HEK293 (cell line): Measurements from ENCODE around the gene POLR3A.

Source experiments
- CTCF ChIA-PET: fragments of 350-600 bp; formaldehyde crosslinking; extraction: SDS; loops from one replicate; lab custom pipeline; 2021; ENCODE audit warnings: antibody characterized with exemption; lab: Yijun Ruan, JAX
- POLR2A ChIA-PET: fragments of 300-600 bp; formaldehyde crosslinking; extraction: SDS; loops from one replicate; lab custom pipeline; 2020; ENCODE audit warnings: antibody characterized with exemption, inconsistent platforms; lab: Yijun Ruan, JAX
- H3K27ac ChIP-seq: fragments of 200-500 bp; sonication (Bioruptor generic); 2 replicates; pipeline ENCODE4 v1.5.1; 2014; ENCODE audit warnings: low read depth, low read length, control low read depth, inconsistent platforms; ENCODE audit errors: extremely low read depth
- H3K36me3 ChIP-seq, 2 experiments: fragments of 200-500 bp in 1 of 2; sonication (Bioruptor generic) in 1 of 2; 1 replicate in 1 of 2; 2 replicates in 1 of 2; pipeline ENCODE4 v1.5.1; 2014 to 2017; ENCODE audit warnings: inconsistent platforms in 2 of 2, low read length in 2 of 2; ENCODE audit not compliant: control insufficient read depth in 2 of 2, insufficient read depth in 1 of 2
- H3K4me1 ChIP-seq: fragments of 200-500 bp; sonication (Bioruptor generic); 2 replicates; pipeline ENCODE4 v1.5.1; 2014; ENCODE audit warnings: mild to moderate bottlenecking, low read length, inconsistent platforms; ENCODE audit not compliant: control insufficient read depth, insufficient read depth
- H3K4me3 ChIP-seq: 2 replicates; pipeline ENCODE4 v1.5.1; 2011; ENCODE audit warnings: low read depth, mild to moderate bottlenecking, control low read depth, low read length, moderate library complexity
- H3K9me3 ChIP-seq: fragments of 200-500 bp; sonication (Bioruptor generic); 2 replicates; pipeline ENCODE4 v1.5.1; 2014; ENCODE audit warnings: low read depth, low read length, inconsistent platforms; ENCODE audit not compliant: control insufficient read depth, insufficient read depth
- GLI4 ChIP-seq: fragments of 450-650 bp; formaldehyde crosslinking; IDR thresholded peaks from 2 replicates; pipeline ENCODE4 v1.5.1; 2016; ENCODE audit warnings: missing biosample characterization, missing genetic modification characterization
- KLF10 ChIP-seq: fragments of 450-650 bp; IDR thresholded peaks from 2 replicates; pipeline ENCODE4 v1.5.1; 2018; ENCODE audit warnings: missing biosample characterization, mild to moderate bottlenecking, missing genetic modification characterization
- KLF9 ChIP-seq: fragments of 450-650 bp; formaldehyde crosslinking; IDR thresholded peaks from 2 replicates; pipeline ENCODE4 v1.5.1; 2016; ENCODE audit warnings: missing biosample characterization, missing genetic modification characterization, low read depth
- TCF7L2 ChIP-seq: IDR thresholded peaks from 2 replicates; pipeline ENCODE4 v1.6.1; 2011; ENCODE audit warnings: low read depth, mild to moderate bottlenecking, inconsistent platforms, low read length, moderate library complexity, borderline replicate concordance
- ZNF138 ChIP-seq: fragments of 450-650 bp; formaldehyde crosslinking; IDR thresholded peaks from 2 replicates; pipeline ENCODE4 v1.5.1; 2016; ENCODE audit warnings: missing biosample characterization, missing genetic modification characterization, borderline replicate concordance
- ZNF214 ChIP-seq: fragments of 450-650 bp; formaldehyde crosslinking; IDR thresholded peaks from 2 replicates; pipeline ENCODE4 v1.5.1; 2017; ENCODE audit warnings: missing biosample characterization, mild to moderate bottlenecking, missing genetic modification characterization, borderline replicate concordance
- ZNF266 ChIP-seq: fragments of 450-650 bp; formaldehyde crosslinking; IDR thresholded peaks from 2 replicates; pipeline ENCODE4 v1.5.1; 2016; ENCODE audit warnings: missing biosample characterization, missing genetic modification characterization, low read depth
- ZNF274 ChIP-seq, 2 experiments: fragments of 200-500 bp in 1 of 2; fragments of 450-650 bp in 1 of 2; sonication (Bioruptor generic) in 1 of 2; formaldehyde crosslinking in 1 of 2; IDR thresholded peaks; 2 replicates each; pipeline versions ENCODE4 v1.5.1 to v1.6.1; 2014 to 2016; ENCODE audit warnings: borderline replicate concordance in 1 of 2, inconsistent platforms in 1 of 2, low read length in 1 of 2, missing biosample characterization in 1 of 2, missing genetic modification characterization in 1 of 2
- ZNF398 ChIP-seq: fragments of 450-650 bp; formaldehyde crosslinking; IDR thresholded peaks from 2 replicates; pipeline ENCODE4 v1.5.1; 2017; ENCODE audit warnings: missing biosample characterization, missing genetic modification characterization
- ZNF433 ChIP-seq: fragments of 450-650 bp; formaldehyde crosslinking; IDR thresholded peaks from 2 replicates; pipeline ENCODE4 v1.5.1; 2016; ENCODE audit warnings: missing biosample characterization, missing genetic modification characterization, low read depth
- ZNF610 ChIP-seq: fragments of 450-650 bp; formaldehyde crosslinking; IDR thresholded peaks from 2 replicates; pipeline ENCODE4 v1.5.1; 2016; ENCODE audit warnings: missing biosample characterization, missing genetic modification characterization, borderline replicate concordance
- ZNF654 ChIP-seq: fragments of 450-650 bp; formaldehyde crosslinking; IDR thresholded peaks from 2 replicates; pipeline ENCODE4 v1.5.1; 2016; ENCODE audit warnings: low read depth, missing biosample characterization, missing genetic modification characterization
- ZNF747 ChIP-seq: fragments of 450-650 bp; formaldehyde crosslinking; IDR thresholded peaks from 2 replicates; pipeline ENCODE4 v1.5.1; 2016; ENCODE audit warnings: missing biosample characterization, missing genetic modification characterization
- ZNF777 ChIP-seq: fragments of 450-650 bp; formaldehyde crosslinking; IDR thresholded peaks from 2 replicates; pipeline ENCODE4 v1.5.1; 2017; ENCODE audit warnings: missing biosample characterization, missing genetic modification characterization, borderline replicate concordance

Gene POLR3A

GRCh38 chr10:77965294-77965693, 64.0 kb downstream of the POLR3A start:
- ChIA-PET CTCF (interaction anchor here (2.4 kb wide), 1 partner anchor 9 kb away, joined by 13 read pairs; no protein-coding TSS in a partner anchor), POLR2A (no interaction called here)
- Histone ChIP-seq H3K9me3 (no peaks in the 10 kb centered on the region), H3K4me3 (no peak overlapping the region), H3K27ac (no peak overlapping the region), H3K4me1 (no peaks in the 10 kb centered on the region), H3K36me3 (no peaks in the 10 kb centered on the region)
- TF ChIP-seq GLI4 (no peak), KLF9 (tag by site-specific recombination) (no peak), ZNF777 (tag by site-specific recombination) (no peak), ZNF274 (IDR thresholded peaks at IDR 0.05; ENCODE audit: low read length) (no peak), ZNF274 (tag by site-specific recombination; IDR thresholded peaks at IDR 0.05; ENCODE audit: borderline replicate concordance) (no peak), ZNF398 (tag by site-specific recombination) (no peak)

- no peaks in the 10 kb centered on the region for H3K36me3 ChIP-seq
- ChIA-PET CTCF (interaction anchor here (2.4 kb wide), 1 partner anchor 10 kb away, joined by 13 read pairs; no protein-coding TSS in a partner anchor), POLR2A (no interaction called here)
- H3K9me3 ChIP-seq = no peaks in the 10 kb centered on the region
- H3K4me1 ChIP-seq = no peaks in the 10 kb centered on the region
- no peak overlapping the region for H3K4me3 ChIP-seq
- TF ChIP-seq KLF10 (tag by site-specific recombination) (no peak), ZNF214 (tag by site-specific recombination) (no peak), TCF7L2 (no peak)
- no peak overlapping the region for H3K27ac ChIP-seq
Measured at GRCh38 chr10:77964811-77965210, 64.5 kb downstream of the POLR3A start.

GRCh38 chr10:77963901-77964300, 65.4 kb downstream of the POLR3A start:
- H3K4me1 ChIP-seq = no peaks in the 10 kb centered on the region
- POLR2A ChIA-PET = no interaction called here
- no peak overlapping the region for H3K27ac ChIP-seq
- CTCF ChIA-PET = interaction anchor here (2.4 kb wide), 1 partner anchor 11 kb away, joined by 13 read pairs; no protein-coding TSS in a partner anchor
- no peaks in the 10 kb centered on the region for H3K36me3 ChIP-seq
- H3K4me3 ChIP-seq = no peak overlapping the region
- no peaks in the 10 kb centered on the region for H3K9me3 ChIP-seq
- peak; percentile 96 for TF ChIP-seq ZNF610 (tag by site-specific recombination)
- TF ChIP-seq ZNF654 (tag by site-specific recombination) = no peak

- H3K4me1 ChIP-seq = no peaks in the 10 kb centered on the region
- no peak for TF ChIP-seq ZNF433 (tag by site-specific recombination)
- TF ChIP-seq ZNF266 (tag by site-specific recombination) = peak; percentile 86
- TF ChIP-seq ZNF747 = no peak
- TF ChIP-seq ZNF138 (tag by site-specific recombination) = no peak
- ChIA-PET POLR2A (no interaction called here), CTCF (interaction anchor here (1.1 to 2.4 kb wide), 2 partner anchors 12 kb away, joined by 10 to 13 read pairs; no protein-coding TSS in a partner anchor)
- H3K36me3 ChIP-seq = no peaks in the 10 kb centered on the region
- no peaks in the 10 kb centered on the region for H3K9me3 ChIP-seq
- H3K4me3 ChIP-seq = no peak overlapping the region
- H3K27ac ChIP-seq = no peak overlapping the region
Measured at GRCh38 chr10:77962350-77963146, 66.8 kb downstream of the POLR3A start.
